NCI-H510A (cell line): ENCODE data around the gene AMELX.

Source experiments
- DNase-seq: peaks from one replicate; lab custom pipeline; 2025; lab: John Stamatoyannopoulos, UW

The AMELX gene

GRCh38 chrX:11309220-11309619 is 16.0 kb downstream of the AMELX start:
- no peak for DNase-seq

GRCh38 chrX:11311706-11312105 is 18.5 kb downstream of the AMELX start:
- no peak for DNase-seq

GRCh38 chrX:11319806-11320520 is 26.8 kb downstream of the AMELX start:
- DNase-seq, result no peak

GRCh38 chrX:11321986-11322385 is 28.8 kb downstream of the AMELX start:
- DNase-seq, result no peak

- no peak for DNase-seq
These were observed 34.9 kb downstream of the AMELX start for GRCh38 chrX:11328134-11328533.

GRCh38 chrX:11329021-11329420 is 35.8 kb downstream of the AMELX start:
- no peak for DNase-seq

GRCh38 chrX:11331788-11332187 is 38.6 kb downstream of the AMELX start:
- no peak for DNase-seq

- DNase-seq, result no peak
These were observed 41.0 kb downstream of the AMELX start for GRCh38 chrX:11334165-11334564.

- no peak for DNase-seq
These were observed 43.0 kb downstream of the AMELX start for GRCh38 chrX:11336201-11336600.

GRCh38 chrX:11337292-11338009 is 44.2 kb downstream of the AMELX start:
- no peak for DNase-seq

- DNase-seq, result no peak
These were observed 48.3 kb downstream of the AMELX start for GRCh38 chrX:11341274-11342201.

- no peak for DNase-seq
These were observed 49.5 kb downstream of the AMELX start for GRCh38 chrX:11342673-11343072.

GRCh38 chrX:11346121-11346682 is 53.0 kb downstream of the AMELX start:
- no peak for DNase-seq

- DNase-seq, result no peak
These were observed 54.1 kb downstream of the AMELX start for GRCh38 chrX:11347300-11347699.

- no peak for DNase-seq
These were observed 55.8 kb downstream of the AMELX start for GRCh38 chrX:11349020-11349419.

GRCh38 chrX:11349661-11350337 is 56.6 kb downstream of the AMELX start:
- DNase-seq, result no peak
